Activated T-helper 17 cell treated with anti-CD3 and anti-CD28 coated beads, Interleukin-2, amount 50 U/mL, for 72 hours (primary cell): ENCODE data around the gene IFT81. TPM values are rescaled to one million over a fixed set of nuclear protein-coding genes. Genes with fewer than 3 reads are reported as not detected.
A peak's percentile ranks its signal among the peaks of the same experiment; 100 is the strongest.

Experiments
- ATAC-seq: fragments of 150-1000 bp; cut with Tn5 transposase; replicated peaks from 2 replicates; pipeline ENCODE4 v1.10.0; 2021; ENCODE audit warnings: mild to moderate bottlenecking, moderate library complexity
- H3K27ac Mint-ChIP-seq: one replicate; pipeline ENCODE4 v1.8.0; 2022; ENCODE audit warnings: mixed read lengths
- H3K27me3 Mint-ChIP-seq: one replicate; pipeline ENCODE4 v1.8.0; 2022; ENCODE audit warnings: mixed read lengths
- H3K36me3 Mint-ChIP-seq: one replicate; pipeline ENCODE4 v1.8.0; 2022; ENCODE audit warnings: low read depth, mild to moderate bottlenecking, mixed read lengths
- H3K4me1 Mint-ChIP-seq: one replicate; pipeline ENCODE4 v1.8.0; 2022; ENCODE audit warnings: mixed read lengths
- H3K4me3 Mint-ChIP-seq: one replicate; pipeline ENCODE4 v1.8.0; 2022; ENCODE audit warnings: mild to moderate bottlenecking, mixed read lengths
- H3K9me3 Mint-ChIP-seq: one replicate; pipeline ENCODE4 v1.8.0; 2022; ENCODE audit warnings: mixed read lengths
- total RNA-seq, 2 donors: library from RNA; stranded (reverse); gene quantifications; one replicate each; pipeline ENCODE4 v1.2.3, GENCODE V29; 2022

The IFT81 gene
- total RNA-seq, 2 donors from 2014 or later, result 2.4 to 3.4 TPM

DNA sequence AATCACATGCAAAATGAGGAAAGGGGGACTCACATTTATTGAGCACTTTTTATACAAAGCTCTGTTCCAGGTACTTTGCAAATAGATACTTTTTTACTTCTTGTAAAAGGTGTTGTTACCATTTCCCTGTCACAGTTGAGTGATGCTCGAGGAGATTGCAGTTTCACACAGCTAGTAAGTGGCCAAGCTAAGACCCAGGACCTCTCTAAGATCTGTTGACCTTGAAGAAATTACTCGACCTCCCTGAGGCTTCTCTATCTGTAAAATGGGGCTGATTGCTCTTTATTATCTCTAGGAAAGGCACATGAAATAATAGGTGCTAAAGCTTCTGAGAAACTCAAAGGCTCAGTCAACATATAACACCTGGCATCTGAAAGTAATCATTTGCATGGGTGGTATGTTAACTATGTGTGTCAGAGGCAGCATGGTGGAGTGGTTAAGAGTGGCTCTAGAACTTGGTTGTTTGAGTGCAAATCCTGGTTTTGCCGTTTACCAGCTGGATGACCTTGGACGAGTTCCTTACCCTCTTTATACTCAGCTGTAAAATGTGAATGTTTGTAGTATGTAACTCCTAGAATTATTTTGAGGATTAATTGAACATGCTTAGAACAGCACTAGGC is 41.5 kb downstream of the IFT81 start:
- Mint-ChIP-seq H3K27me3 (no peaks in the 10 kb centered on the region), H3K36me3 (no peaks in the 10 kb centered on the region), H3K4me3 (no peak overlapping the region), H3K9me3 (no peaks in the 10 kb centered on the region), H3K4me1 (no peaks in the 10 kb centered on the region), H3K27ac (no peak overlapping the region)
- no peak for ATAC-seq

DNA sequence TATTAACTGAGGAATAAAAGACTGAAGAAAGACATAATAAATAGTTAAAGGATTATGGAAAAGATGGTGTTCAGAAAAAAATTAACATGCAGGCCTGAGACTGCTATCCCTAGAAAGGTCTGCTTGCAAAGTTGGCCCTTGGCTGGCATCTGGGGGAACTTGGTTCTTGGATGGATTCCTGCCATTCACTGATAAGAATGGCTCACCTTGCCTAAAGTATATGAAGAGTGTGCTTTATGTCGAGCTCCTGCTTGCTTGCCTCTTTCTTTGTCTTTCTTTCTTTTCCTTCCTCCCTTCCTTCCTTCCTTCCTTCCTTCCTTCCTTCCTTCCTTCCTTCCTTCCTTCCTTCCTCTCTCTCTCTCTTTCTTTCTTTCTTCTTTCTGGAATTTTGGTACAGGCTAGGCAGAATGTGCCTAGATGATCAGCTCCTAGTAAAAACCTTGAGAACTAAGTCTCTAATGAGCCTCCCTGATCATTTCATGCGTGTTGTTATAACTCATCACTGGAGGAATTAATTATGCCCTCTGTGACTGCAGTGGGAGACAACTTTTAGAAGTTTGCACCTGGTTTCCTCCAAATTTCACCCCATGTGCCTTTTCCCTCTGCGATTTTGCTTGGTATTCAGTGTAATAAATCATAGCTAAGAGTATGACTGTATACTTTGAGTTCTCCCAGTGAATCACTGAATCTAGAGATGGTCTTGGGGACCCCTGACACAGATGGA is 44.7 kb downstream of the IFT81 start:
- no peak overlapping the region for H3K27ac Mint-ChIP-seq
- H3K27me3 Mint-ChIP-seq, result no peaks in the 10 kb centered on the region
- no peaks in the 10 kb centered on the region for H3K4me1 Mint-ChIP-seq
- H3K9me3 Mint-ChIP-seq, result no peaks in the 10 kb centered on the region
- H3K4me3 Mint-ChIP-seq, result no peak overlapping the region
- no peaks in the 10 kb centered on the region for H3K36me3 Mint-ChIP-seq
- no peak for ATAC-seq

DNA sequence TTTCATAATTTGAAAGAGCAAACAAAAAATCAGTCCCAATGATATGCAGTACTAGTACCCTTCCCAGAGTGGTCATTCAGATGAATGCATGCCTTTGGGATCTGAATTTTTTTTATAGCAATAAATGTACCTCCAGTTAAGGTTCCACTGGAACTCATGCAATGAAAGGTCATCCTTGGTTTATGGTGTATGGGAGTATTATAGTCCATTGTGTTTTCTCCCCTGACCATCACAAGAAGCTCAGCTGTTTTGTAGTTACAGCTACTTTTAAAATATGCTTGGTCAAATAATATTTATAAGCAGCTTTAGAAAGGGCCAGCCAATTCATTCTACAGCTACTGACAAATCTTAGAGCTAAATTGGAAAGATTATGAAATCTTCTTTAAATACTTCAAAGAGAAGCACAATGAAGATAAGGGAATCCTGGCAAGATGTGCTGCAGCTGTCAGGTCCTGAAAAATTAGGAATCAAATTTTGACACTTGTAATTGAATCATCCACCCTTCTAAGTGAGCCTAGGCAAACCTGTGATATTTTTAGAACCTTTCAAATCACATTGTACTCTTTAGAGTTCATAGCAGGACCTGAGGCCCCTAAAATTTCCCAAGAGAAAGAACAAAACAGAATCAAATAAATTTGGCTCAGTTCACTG is 46.5 kb downstream of the IFT81 start:
- no peaks in the 10 kb centered on the region for H3K9me3 Mint-ChIP-seq
- H3K4me1 Mint-ChIP-seq, result no peaks in the 10 kb centered on the region
- H3K27me3 Mint-ChIP-seq, result no peaks in the 10 kb centered on the region
- no peak overlapping the region for H3K4me3 Mint-ChIP-seq
- ATAC-seq, result no peak
- no peaks in the 10 kb centered on the region for H3K36me3 Mint-ChIP-seq
- no peak overlapping the region for H3K27ac Mint-ChIP-seq

DNA sequence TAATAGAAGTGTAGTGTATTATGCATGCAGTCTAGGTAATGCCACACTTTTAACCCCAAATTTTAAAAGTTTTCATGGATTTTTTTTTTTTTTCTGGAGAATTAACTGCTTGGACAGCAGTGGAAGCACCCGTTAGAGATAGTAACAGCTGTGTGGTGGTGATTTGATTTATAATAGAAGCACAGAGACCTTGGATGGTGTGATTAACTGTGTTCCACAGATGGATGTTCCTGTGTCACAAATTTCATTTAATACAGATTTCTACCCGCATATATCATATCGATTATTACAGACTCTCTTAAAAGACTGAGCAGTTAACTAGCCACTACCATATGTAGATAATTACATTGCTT is 47.0 kb downstream of the IFT81 start:
- no peaks in the 10 kb centered on the region for H3K9me3 Mint-ChIP-seq
- no peak overlapping the region for H3K27ac Mint-ChIP-seq
- no peaks in the 10 kb centered on the region for H3K4me1 Mint-ChIP-seq
- no peak for ATAC-seq
- H3K36me3 Mint-ChIP-seq, result no peaks in the 10 kb centered on the region
- H3K4me3 Mint-ChIP-seq, result no peak overlapping the region
- no peaks in the 10 kb centered on the region for H3K27me3 Mint-ChIP-seq

GRCh38 chr12:110171636-110172035 is 47.5 kb downstream of the IFT81 start:
- Mint-ChIP-seq H3K4me1 (no peaks in the 10 kb centered on the region), H3K36me3 (no peaks in the 10 kb centered on the region), H3K27me3 (no peaks in the 10 kb centered on the region), H3K9me3 (no peaks in the 10 kb centered on the region), H3K4me3 (no peak overlapping the region), H3K27ac (no peak overlapping the region)
- ATAC-seq, result no peak

- no peaks in the 10 kb centered on the region for H3K36me3 Mint-ChIP-seq
- ATAC-seq, result no peak
Measured at GRCh38 chr12:110174373-110174996, 50.3 kb downstream of the IFT81 start.

GRCh38 chr12:110175201-110175600 is 51.0 kb downstream of the IFT81 start:
- Mint-ChIP-seq H3K27ac (no peak overlapping the region), H3K4me1 (no peaks in the 10 kb centered on the region), H3K9me3 (no peaks in the 10 kb centered on the region), H3K27me3 (no peaks in the 10 kb centered on the region), H3K36me3 (no peaks in the 10 kb centered on the region), H3K4me3 (no peak overlapping the region)
- ATAC-seq, result no peak

More at GRCh38 chr12:110174373-110174996, 50.3 kb downstream of the IFT81 start:
- Mint-ChIP-seq H3K27me3 (no peaks in the 10 kb centered on the region), H3K9me3 (no peaks in the 10 kb centered on the region), H3K4me3 (no peak overlapping the region), H3K4me1 (no peaks in the 10 kb centered on the region), H3K27ac (no peak overlapping the region)

DNA sequence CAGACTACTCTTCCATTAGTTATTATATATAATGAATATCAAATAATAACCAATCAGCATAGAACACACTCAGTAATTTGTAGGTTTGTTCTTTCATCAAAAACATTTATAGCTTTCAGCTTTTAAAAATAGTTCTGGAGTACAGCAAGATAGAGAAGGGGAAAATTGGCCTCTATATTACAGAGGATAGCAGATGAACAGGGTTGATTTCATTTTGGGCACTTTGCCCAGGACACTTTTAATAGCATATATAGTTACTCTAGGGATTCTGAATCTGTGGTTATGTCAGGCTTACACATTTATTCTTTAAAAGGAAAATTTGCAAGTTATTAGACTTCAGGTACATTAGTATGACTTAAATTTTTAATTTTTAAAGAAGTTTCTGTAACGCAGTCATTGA is 52.6 kb downstream of the IFT81 start:
- no peak for ATAC-seq
- no peaks in the 10 kb centered on the region for H3K4me1 Mint-ChIP-seq
- no peak overlapping the region for H3K4me3 Mint-ChIP-seq
- H3K36me3 Mint-ChIP-seq, result no peaks in the 10 kb centered on the region
- no peaks in the 10 kb centered on the region for H3K9me3 Mint-ChIP-seq
- no peaks in the 10 kb centered on the region for H3K27me3 Mint-ChIP-seq
- H3K27ac Mint-ChIP-seq, result no peak overlapping the region

GRCh38 chr12:110179291-110179690 is 55.1 kb downstream of the IFT81 start:
- Mint-ChIP-seq H3K27me3 (no peaks in the 10 kb centered on the region), H3K36me3 (no peaks in the 10 kb centered on the region), H3K4me1 (no peaks in the 10 kb centered on the region), H3K9me3 (no peaks in the 10 kb centered on the region), H3K27ac (no peak overlapping the region), H3K4me3 (no peak overlapping the region)
- peak; percentile 19 for ATAC-seq

DNA sequence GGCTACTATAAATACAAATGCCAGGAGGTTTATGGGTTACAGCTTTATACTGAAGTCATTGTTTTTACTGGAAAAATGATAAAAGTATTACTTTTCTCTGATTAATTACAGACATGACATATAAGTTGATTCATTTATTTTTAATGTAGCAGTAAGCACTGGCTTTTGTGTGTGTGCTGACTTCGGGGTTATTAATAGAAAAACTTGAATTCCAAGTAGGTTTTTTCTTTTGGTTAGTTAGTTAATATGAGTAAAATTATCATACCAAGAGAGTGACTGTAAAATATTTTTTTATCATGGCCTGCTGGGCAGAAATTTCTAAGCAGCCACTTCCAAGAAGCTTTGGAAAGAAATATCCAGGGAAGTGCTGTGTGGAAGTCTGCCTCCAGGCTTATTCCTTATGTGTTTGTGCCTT is 56.4 kb downstream of the IFT81 start:
- no peaks in the 10 kb centered on the region for H3K36me3 Mint-ChIP-seq
- H3K4me1 Mint-ChIP-seq, result no peaks in the 10 kb centered on the region
- H3K27ac Mint-ChIP-seq, result no peak overlapping the region
- H3K27me3 Mint-ChIP-seq, result no peaks in the 10 kb centered on the region
- no peak overlapping the region for H3K4me3 Mint-ChIP-seq
- no peaks in the 10 kb centered on the region for H3K9me3 Mint-ChIP-seq
- ATAC-seq, result no peak

GRCh38 chr12:110182281-110182680 is 58.1 kb downstream of the IFT81 start:
- Mint-ChIP-seq H3K4me3 (no peak overlapping the region), H3K4me1 (no peaks in the 10 kb centered on the region), H3K27ac (no peak overlapping the region), H3K36me3 (no peaks in the 10 kb centered on the region), H3K9me3 (peaks cover 6% of the 10 kb centered on the region), H3K27me3 (no peaks in the 10 kb centered on the region)
- ATAC-seq, result no peak

DNA sequence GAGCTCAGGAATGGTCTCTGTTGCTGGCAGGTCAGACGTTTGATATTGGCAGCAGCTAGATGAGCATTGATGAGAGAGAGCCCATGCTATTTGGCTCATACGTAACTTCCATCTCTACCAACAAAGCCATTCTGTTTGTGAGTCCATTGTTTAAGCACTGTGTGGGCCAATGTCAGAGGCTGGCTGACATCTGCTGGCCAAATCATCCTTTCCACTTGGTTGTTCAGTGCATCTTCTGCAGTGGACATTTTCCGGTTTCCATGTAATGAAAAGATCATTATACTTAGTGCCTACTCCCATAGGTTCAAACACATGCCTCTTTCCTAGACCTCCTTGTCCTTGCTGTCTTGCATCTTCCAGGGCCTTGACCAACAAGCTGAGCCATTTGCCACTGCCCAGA is 59.2 kb downstream of the IFT81 start:
- Mint-ChIP-seq H3K27me3 (no peaks in the 10 kb centered on the region), H3K27ac (no peak overlapping the region), H3K4me1 (no peaks in the 10 kb centered on the region), H3K36me3 (no peaks in the 10 kb centered on the region), H3K4me3 (no peak overlapping the region), H3K9me3 (peaks cover 6% of the 10 kb centered on the region)
- no peak for ATAC-seq

GRCh38 chr12:110185626-110186025 is 61.5 kb downstream of the IFT81 start:
- Mint-ChIP-seq H3K36me3 (no peaks in the 10 kb centered on the region), H3K27me3 (no peaks in the 10 kb centered on the region), H3K27ac (no peak overlapping the region), H3K9me3 (peaks cover 6% of the 10 kb centered on the region), H3K4me3 (no peak overlapping the region), H3K4me1 (no peaks in the 10 kb centered on the region)
- no peak for ATAC-seq

- ATAC-seq, result no peak
- Mint-ChIP-seq H3K27ac (no peak overlapping the region), H3K36me3 (no peaks in the 10 kb centered on the region), H3K4me1 (no peaks in the 10 kb centered on the region), H3K4me3 (no peak overlapping the region), H3K27me3 (no peaks in the 10 kb centered on the region), H3K9me3 (peaks cover 6% of the 10 kb centered on the region)
Measured at GRCh38 chr12:110186059-110186458, 61.9 kb downstream of the IFT81 start.

GRCh38 chr12:110193196-110193595 is 69.0 kb downstream of the IFT81 start:
- H3K27ac Mint-ChIP-seq, result no peak overlapping the region
- no peaks in the 10 kb centered on the region for H3K9me3 Mint-ChIP-seq
- H3K4me3 Mint-ChIP-seq, result no peak overlapping the region

More at GRCh38 chr12:110193196-110193595, 69.0 kb downstream of the IFT81 start:
- no peak for ATAC-seq
- Mint-ChIP-seq H3K4me1 (peaks cover 7% of the 10 kb centered on the region), H3K27me3 (no peaks in the 10 kb centered on the region), H3K36me3 (no peaks in the 10 kb centered on the region)
